Karpas-422 (cell line): ENCODE measurements around the gene SURF4. TPM values are rescaled to one million over a fixed set of nuclear protein-coding genes. Genes with fewer than 3 reads are reported as not detected.
"Not testable (repeated sequence)": the region's sequence is repeated elsewhere in the genome, so short reads cannot be mapped to it uniquely, and the experiment has no call there.

Experiments
- DNase-seq: peaks from one replicate; pipeline ENCODE4 v3.0.0-alpha.2; 2015
- H2AFZ ChIP-seq: fragments of 200-600 bp; sonication (generic); 2 replicates; pipeline ENCODE4 v1.6.1; 2014; ENCODE audit warnings: antibody characterized with exemption, low read length, mixed read lengths
- H3K27ac ChIP-seq: fragments of 200-600 bp; sonication (generic); 2 replicates; pipeline ENCODE4 v1.5.1; 2014; ENCODE audit warnings: mild to moderate bottlenecking, low read length, moderate library complexity
- H3K27me3 ChIP-seq: fragments of 200-600 bp; sonication (generic); 2 replicates; pipeline ENCODE4 v1.6.1; 2014; ENCODE audit warnings: low read length, mixed read lengths
- H3K36me3 ChIP-seq: fragments of 200-600 bp; sonication (generic); 2 replicates; pipeline ENCODE4 v1.6.1; 2014; ENCODE audit warnings: low read length, mixed read lengths; ENCODE audit not compliant: insufficient read depth
- H3K4me1 ChIP-seq: fragments of 200-600 bp; sonication (generic); 2 replicates; pipeline ENCODE4 v1.6.1; 2014; ENCODE audit warnings: mild to moderate bottlenecking, low read length, mixed read lengths
- H3K4me2 ChIP-seq: fragments of 200-600 bp; sonication (generic); 2 replicates; pipeline ENCODE4 v1.6.1; 2014; ENCODE audit warnings: low read length, low read depth, mild to moderate bottlenecking; ENCODE audit not compliant: poor library complexity, severe bottlenecking
- H3K4me3 ChIP-seq: fragments of 200-600 bp; sonication (generic); 2 replicates; pipeline ENCODE4 v1.5.1; 2014; ENCODE audit warnings: mild to moderate bottlenecking, antibody characterized with exemption, low read length, mixed read lengths
- H3K79me2 ChIP-seq: fragments of 200-600 bp; sonication (generic); 2 replicates; pipeline ENCODE4 v1.6.1; 2014; ENCODE audit warnings: mild to moderate bottlenecking, low read length, mixed read lengths
- H3K9ac ChIP-seq: fragments of 200-600 bp; sonication (generic); 2 replicates; pipeline ENCODE4 v1.6.0; 2014; ENCODE audit warnings: low read length
- H3K9me2 ChIP-seq: fragments of 200-600 bp; sonication (generic), shearing (Covaris generic); replicated peaks from 2 replicates; pipeline ENCODE4 v1.6.0; 2014; ENCODE audit warnings: mild to moderate bottlenecking, low read length, moderate library complexity; ENCODE audit not compliant: insufficient read depth
- H3K9me3 ChIP-seq: fragments of 300-700, 200-600 bp; sonication (generic); 2 replicates; pipeline ENCODE4 v1.6.1; 2014; ENCODE audit warnings: low read length, mixed read lengths
- H4K20me1 ChIP-seq: fragments of 200-600 bp; sonication (generic); 2 replicates; pipeline ENCODE4 v1.6.1; 2014; ENCODE audit warnings: mild to moderate bottlenecking, antibody characterized with exemption, low read length, low read depth; ENCODE audit not compliant: insufficient read depth
- total RNA-seq: library from RNA; depleted of rRNA; stranded (reverse); fragments of >200 nt; shearing (Covaris generic); gene quantifications from 2 replicates; pipeline ENCODE4 v1.2.3, GENCODE V29; 2014; ENCODE audit warnings: low replicate concordance

The SURF4 gene
- total RNA-seq, 1 experiment from 2014 or later = 84.1 TPM

GRCh38 chr9:133391449-133391848 is 15.6 kb upstream of the SURF4 start:
- H3K27me3 ChIP-seq, H3K79me2 ChIP-seq, H3K4me3 ChIP-seq, H3K9ac ChIP-seq, DNase-seq, H4K20me1 ChIP-seq, H3K4me1 ChIP-seq, H3K9me3 ChIP-seq, H3K36me3 ChIP-seq, H3K9me2 ChIP-seq, H2AFZ ChIP-seq, H3K27ac ChIP-seq, H3K4me2 ChIP-seq: not testable (repeated sequence)

- H3K27ac ChIP-seq = no peak overlapping the region
- no peaks in the 10 kb centered on the region for H3K9me2 ChIP-seq
- H3K4me3 ChIP-seq = no peak overlapping the region
- H3K27me3 ChIP-seq = no peaks in the 10 kb centered on the region
- DNase-seq = no peak
- no peaks in the 10 kb centered on the region for H3K9me3 ChIP-seq
- no peak overlapping the region for H3K9ac ChIP-seq
- H2AFZ ChIP-seq = no peak overlapping the region
- no peaks in the 10 kb centered on the region for H3K79me2 ChIP-seq
- no peaks in the 10 kb centered on the region for H3K36me3 ChIP-seq
- H3K4me1 ChIP-seq = no peaks in the 10 kb centered on the region
- H4K20me1 ChIP-seq = no peaks in the 10 kb centered on the region
- H3K4me2 ChIP-seq = no peak overlapping the region
Observed at GRCh38 chr9:133390713-133391112, 14.9 kb upstream of the SURF4 start.

- Histone ChIP-seq H3K36me3 (no peaks in the 10 kb centered on the region), H3K4me2 (no peak overlapping the region), H3K9me2 (no peaks in the 10 kb centered on the region), H3K9ac (no peak overlapping the region), H3K79me2 (no peaks in the 10 kb centered on the region), H3K27me3 (no peaks in the 10 kb centered on the region), H2AFZ (no peak overlapping the region), H3K4me3 (no peak overlapping the region), H4K20me1 (no peaks in the 10 kb centered on the region), H3K27ac (no peak overlapping the region), H3K9me3 (no peaks in the 10 kb centered on the region), H3K4me1 (no peaks in the 10 kb centered on the region)
- no peak for DNase-seq
Observed at GRCh38 chr9:133389562-133389961, 13.7 kb upstream of the SURF4 start.

DNA sequence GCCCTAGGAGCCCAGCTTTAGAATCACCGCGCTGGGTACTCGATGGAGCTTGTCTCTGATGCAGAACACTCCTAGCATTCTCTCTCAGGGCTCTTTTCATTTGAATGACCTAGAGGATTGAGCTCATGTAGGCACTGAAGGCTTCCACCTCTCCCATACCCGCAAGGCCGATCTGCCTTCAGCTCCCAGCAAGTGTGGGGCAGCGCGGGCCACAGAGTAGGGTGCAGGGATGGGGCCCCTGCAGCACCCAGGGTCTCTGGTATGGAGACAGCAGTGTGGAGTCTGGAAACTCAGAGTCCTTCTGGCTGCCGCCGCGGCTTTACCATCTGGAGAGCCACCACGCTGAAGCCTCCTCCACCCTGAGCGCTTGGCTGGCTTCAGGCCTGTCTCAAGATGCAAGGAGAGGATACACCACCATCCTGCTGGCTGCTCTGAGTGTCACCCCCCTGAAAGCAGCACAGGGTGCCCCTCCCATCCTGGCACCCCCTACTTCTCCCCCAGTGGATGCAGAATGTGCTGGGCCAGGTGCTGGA is 13.2 kb upstream of the SURF4 start:
- DNase-seq = no peak
- no peaks in the 10 kb centered on the region for H3K9me2 ChIP-seq
- H3K36me3 ChIP-seq = no peaks in the 10 kb centered on the region
- no peaks in the 10 kb centered on the region for H3K27me3 ChIP-seq
- no peak overlapping the region for H3K9ac ChIP-seq
- no peak overlapping the region for H3K4me3 ChIP-seq
- no peaks in the 10 kb centered on the region for H3K4me1 ChIP-seq
- H3K4me2 ChIP-seq = no peak overlapping the region
- no peaks in the 10 kb centered on the region for H3K9me3 ChIP-seq
- no peaks in the 10 kb centered on the region for H4K20me1 ChIP-seq
- H2AFZ ChIP-seq = no peak overlapping the region
- H3K79me2 ChIP-seq = no peaks in the 10 kb centered on the region
- H3K27ac ChIP-seq = no peak overlapping the region

- Histone ChIP-seq H3K9me3 (peaks cover 3% of the 10 kb centered on the region; the same call in 1 of the 2 replicates), H3K79me2 (no peaks in the 10 kb centered on the region), H3K27me3 (no peaks in the 10 kb centered on the region), H3K4me3 (no peak overlapping the region), H3K27ac (no peak overlapping the region), H3K36me3 (no peaks in the 10 kb centered on the region), H4K20me1 (no peaks in the 10 kb centered on the region), H2AFZ (no peak overlapping the region), H3K4me1 (no peaks in the 10 kb centered on the region), H3K4me2 (no peak overlapping the region), H3K9me2 (no peaks in the 10 kb centered on the region), H3K9ac (no peak overlapping the region)
- no peak for DNase-seq
Observed at GRCh38 chr9:133387680-133388079, 11.8 kb upstream of the SURF4 start.

- DNase-seq = no peak
- H3K36me3 ChIP-seq = no peaks in the 10 kb centered on the region
- H3K4me1 ChIP-seq = no peaks in the 10 kb centered on the region
- H3K27ac ChIP-seq = no peak overlapping the region
- no peaks in the 10 kb centered on the region for H4K20me1 ChIP-seq
- no peaks in the 10 kb centered on the region for H3K27me3 ChIP-seq
- no peak overlapping the region for H3K4me2 ChIP-seq
- no peak overlapping the region for H2AFZ ChIP-seq
- no peak overlapping the region for H3K4me3 ChIP-seq
- no peaks in the 10 kb centered on the region for H3K79me2 ChIP-seq
- peaks cover 4% of the 10 kb centered on the region; the same call in 1 of the 2 replicates for H3K9me3 ChIP-seq
- H3K9me2 ChIP-seq = no peaks in the 10 kb centered on the region
- H3K9ac ChIP-seq = no peak overlapping the region
Observed at GRCh38 chr9:133386338-133386737, 10.5 kb upstream of the SURF4 start.

- Histone ChIP-seq H3K27me3 (no peaks in the 10 kb centered on the region), H4K20me1 (no peaks in the 10 kb centered on the region), H3K36me3 (no peaks in the 10 kb centered on the region), H3K4me1 (no peaks in the 10 kb centered on the region), H3K79me2 (no peaks in the 10 kb centered on the region), H3K9ac (no peak overlapping the region), H3K9me2 (no peaks in the 10 kb centered on the region), H3K27ac (no peak overlapping the region), H3K4me3 (no peak overlapping the region), H2AFZ (no peak overlapping the region), H3K4me2 (no peak overlapping the region), H3K9me3 (peaks cover 4% of the 10 kb centered on the region; the same call in 1 of the 2 replicates)
- no peak for DNase-seq
Observed at GRCh38 chr9:133385452-133385851, 9.6 kb upstream of the SURF4 start.

DNA sequence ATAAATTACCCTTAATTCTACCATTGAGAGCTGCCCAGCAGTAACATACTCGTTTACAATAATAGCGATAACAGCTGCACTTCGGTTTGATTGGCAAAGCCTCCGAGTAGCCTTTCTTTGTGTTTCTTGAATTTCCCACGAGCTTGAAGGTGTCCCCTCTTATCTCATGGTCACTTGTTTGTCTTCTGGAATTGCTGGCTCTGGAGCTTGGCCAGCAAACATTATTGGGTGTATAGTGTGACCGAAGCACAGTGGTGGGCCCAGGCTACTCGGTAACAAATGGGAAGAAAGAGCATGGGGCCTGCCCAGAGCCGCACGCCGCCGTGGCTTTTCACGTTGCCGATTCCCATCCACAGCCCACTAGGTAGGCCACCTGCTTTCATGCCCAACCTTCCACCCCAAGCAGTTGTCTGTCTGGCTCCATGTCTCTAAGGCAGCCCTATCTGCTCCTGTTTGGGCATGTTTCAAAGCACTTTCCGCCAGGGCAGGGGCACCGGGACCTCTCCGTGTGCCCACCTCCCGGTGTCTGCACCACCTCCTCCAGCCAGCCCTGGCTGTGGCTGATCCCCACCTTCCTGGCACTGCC is 9.0 kb upstream of the SURF4 start:
- Histone ChIP-seq H3K27ac (no peak overlapping the region), H3K27me3 (no peaks in the 10 kb centered on the region), H3K79me2 (no peaks in the 10 kb centered on the region), H4K20me1 (no peaks in the 10 kb centered on the region), H3K4me2 (no peak overlapping the region), H3K36me3 (no peaks in the 10 kb centered on the region), H3K9me3 (peaks cover 4% of the 10 kb centered on the region; the same call in 1 of the 2 replicates), H2AFZ (no peak overlapping the region), H3K9me2 (no peaks in the 10 kb centered on the region), H3K4me1 (no peaks in the 10 kb centered on the region), H3K9ac (no peak overlapping the region), H3K4me3 (no peak overlapping the region)
- DNase-seq = no peak
